HG03066 (cell line): Measurements from ENCODE around the gene OVOL2.

Experiments used
- ATAC-seq: cut with Tn5 transposase; IDR thresholded peaks from one replicate; pipeline ENCODE4 v1.9.1; 2021; ENCODE audit warnings: low read depth; ENCODE audit not compliant: unreplicated experiment

OVOL2 gene

GRCh38 chr20:18018100-18018499, 39.6 kb downstream of the OVOL2 start:
- ATAC-seq: no peak

- ATAC-seq: no peak
These were observed 40.9 kb downstream of the OVOL2 start for GRCh38 chr20:18016772-18017171.

GRCh38 chr20:18014411-18014810, 43.3 kb downstream of the OVOL2 start:
- no peak for ATAC-seq

- ATAC-seq: no peak
These were observed 44.8 kb downstream of the OVOL2 start for GRCh38 chr20:18012901-18013300.

GRCh38 chr20:18011951-18012645, 45.6 kb downstream of the OVOL2 start:
- ATAC-seq: no peak

- ATAC-seq: no peak
These were observed 46.2 kb downstream of the OVOL2 start for GRCh38 chr20:18011482-18011881.

- ATAC-seq: no peak
These were observed 48.6 kb downstream of the OVOL2 start for GRCh38 chr20:18009116-18009515.

GRCh38 chr20:18007534-18008292, 50.0 kb downstream of the OVOL2 start:
- no peak for ATAC-seq

- no peak for ATAC-seq
These were observed 51.0 kb downstream of the OVOL2 start for GRCh38 chr20:18006684-18007083.

- no peak for ATAC-seq
These were observed 51.7 kb downstream of the OVOL2 start for GRCh38 chr20:18005990-18006364.

- peak; percentile 94 for ATAC-seq
These were observed 52.3 kb downstream of the OVOL2 start for GRCh38 chr20:18005170-18005989.

- ATAC-seq: no peak
These were observed 53.2 kb downstream of the OVOL2 start for GRCh38 chr20:18004384-18005031.

- ATAC-seq: no peak
These were observed 53.8 kb downstream of the OVOL2 start for GRCh38 chr20:18003897-18004296.

- no peak for ATAC-seq
These were observed 56.4 kb downstream of the OVOL2 start for GRCh38 chr20:18001131-18001921.

- ATAC-seq: no peak
These were observed 58.1 kb downstream of the OVOL2 start for GRCh38 chr20:17999566-17999965.

GRCh38 chr20:17998446-17998845, 59.3 kb downstream of the OVOL2 start:
- no peak for ATAC-seq

- no peak for ATAC-seq
These were observed 61.5 kb downstream of the OVOL2 start for GRCh38 chr20:17995967-17996819.

- ATAC-seq: no peak
These were observed 64.2 kb downstream of the OVOL2 start for GRCh38 chr20:17993546-17993945.

GRCh38 chr20:17992847-17993513, 64.7 kb downstream of the OVOL2 start:
- ATAC-seq: no peak
